ENCODE results near the gene EMILIN1. TPM values are rescaled to one million over a fixed set of nuclear protein-coding genes. Genes with fewer than 3 reads are reported as not detected.

Gene EMILIN1
- total and polyA plus RNA-seq, 2 of the 8 experiments (the other 6 are each of a cell fraction or from before 2014, with no cell fraction given): 1.9 to 3.0 TPM

GRCh38 chr2:27135478-27135955 lies 57.1 kb downstream of the EMILIN1 start:
- Histone ChIP-seq H3K27me3 (replicated peaks in 1 of 4; ENCODE audit: control insufficient read depth in 3 of 4, extremely low read depth in 1 of 4, insufficient read depth in 3 of 4, low read length in 3 of 4) (no peaks in the 10 kb centered on the region), H2BK5ac (ENCODE audit: low read depth, low read length) (no peak overlapping the region), H2BK12ac (ENCODE audit: low read depth, low read length) (peak overlapping the region; percentile 21; the same call in 1 of the 2 replicates), H3K4me3 (ENCODE audit: extremely low read depth in 1 of 4, insufficient read depth in 2 of 4, low read depth in 3 of 4, low read length in 4 of 4) (no peak overlapping the region), H3K18ac (ENCODE audit: extremely low read depth, low read length) (no peak overlapping the region), H4K91ac (replicated peaks; ENCODE audit: insufficient read length, low read length) (no peak overlapping the region), H4K5ac (ENCODE audit: insufficient read length, low read depth, low read length) (no peak overlapping the region), H4K20me1 (replicated peaks in 1 of 2; ENCODE audit: control insufficient read depth in 1 of 2, insufficient read depth in 2 of 2, low read length in 2 of 2) (peaks cover 8 to 14% of the 10 kb centered on the region in 2 experiments), H2AFZ (ENCODE audit: low read length) (no peak overlapping the region), H4K8ac (ENCODE audit: extremely low read depth, insufficient read depth, low read length) (no peak overlapping the region; the same call in 1 of the 2 replicates), H3K79me2 (ENCODE audit: control insufficient read depth in 1 of 2, insufficient read depth in 2 of 2, low read length in 2 of 2) (peaks cover 0 to 15% of the 10 kb centered on the region in 2 experiments; a peak in 2 of 4 replicates), H3K4me2 (ENCODE audit: insufficient read depth in 1 of 2, low read depth in 2 of 2, low read length in 2 of 2) (peak overlapping the region in 1 of 2 experiments; percentile 17; a peak in 1 of 4 replicates), H3K79me1 (ENCODE audit: low read depth, low read length) (peaks cover 4% of the 10 kb centered on the region), H3K36me3 (ENCODE audit: control insufficient read depth in 2 of 4, insufficient read depth in 4 of 4, low read length in 3 of 4) (peaks cover 0 to 18% (median 13%) of the 10 kb centered on the region in 4 experiments; a peak in 6 of 8 replicates), H3K9me3 (ENCODE audit: insufficient read depth in 2 of 2, low read depth in 1 of 2, low read length in 1 of 2) (no peaks in the 10 kb centered on the region), H3K23me2 (ENCODE audit: low read depth, low read length) (peaks cover 2% of the 10 kb centered on the region; the same call in 1 of the 2 replicates), H3K56ac (replicated peaks; ENCODE audit: insufficient read length, low read depth, low read length) (no peak overlapping the region), H3K4ac (replicated peaks; ENCODE audit: insufficient read length, low read depth, low read length) (no peak overlapping the region), H3K14ac (ENCODE audit: insufficient read length) (no peak overlapping the region), H3K9ac (replicated peaks in 1 of 4; ENCODE audit: extremely low read depth in 1 of 4, low read depth in 3 of 4, low read length in 3 of 4) (no peak overlapping the region), H2BK20ac (ENCODE audit: low read length) (no peak overlapping the region), H2AK5ac (ENCODE audit: low read depth, low read length) (no peak overlapping the region), H3K23ac (ENCODE audit: insufficient read length) (no peak overlapping the region), H2BK120ac (replicated peaks; ENCODE audit: low read depth, low read length) (no peak overlapping the region), H2BK15ac (ENCODE audit: low read length) (no peak overlapping the region), H3K4me1 (replicated peaks in 1 of 4; ENCODE audit: control insufficient read depth in 3 of 4, insufficient read depth in 4 of 4, low read length in 3 of 4) (peaks cover 0 to 4% (median 3%) of the 10 kb centered on the region in 4 experiments; a peak in 5 of 7 replicates), H3K27ac (ENCODE audit: low read depth, low read length) (no peak overlapping the region)
- no peak for FAIRE-seq
- ChIA-PET CTCF (ENCODE audit: partially characterized antibody) (interaction anchor here (1.1 to 4.3 kb wide), 4 partner anchors 11 to 40 kb away, joined by 3 to 38 read pairs (median 12); partner anchors contain the start of gene ABHD1), POLR2A (ENCODE audit: partially characterized antibody) (interaction anchor here (1.4 to 2.3 kb wide), 4 partner anchors 9 to 76 kb away, joined by 3 to 15 read pairs (median 7); partner anchors contain the start of genes ATRAID and SLC5A6)
- no peak for DNase-seq (ENCODE audit: low read depth in 1 of 2, low spot score in 2 of 2)
- WGBS, 2 experiments (ENCODE audit: extremely low coverage in 1 of 2, insufficient coverage in 1 of 2, insufficient read length in 1 of 2, insufficient replicate concordance in 2 of 2, low coverage in 1 of 2, low lambda C conversion rate in 2 of 2, missing lambda C conversion rate in 1 of 2): 96% methylated on average over 12 of the region's 12 CpGs; no CpG with 5 or more reads in 1 of the 2 experiments
- TF ChIP-seq BCL11A (IDR thresholded peaks at IDR 0.05; ENCODE audit: low read depth in 2 of 2, low read length in 2 of 2) (no peak), BRCA1 (IDR thresholded peaks at IDR 0.05; ENCODE audit: low read depth, low read length) (no peak), JUN (IDR thresholded peaks at IDR 0.05; ENCODE audit: low read depth, low read length) (no peak), ATF2 (IDR thresholded peaks at IDR 0.05; ENCODE audit: low read length) (no peak), SUZ12 (IDR thresholded peaks at IDR 0.05; ENCODE audit: low read length) (no peak), RBBP5 (IDR thresholded peaks at IDR 0.05; ENCODE audit: borderline replicate concordance, low read depth, low read length) (no peak), CHD2 (IDR thresholded peaks at IDR 0.05; ENCODE audit: low read length) (no peak)

All from H1 (cell line).